Heart right ventricle (tissue), 16 donors: ENCODE results near the gene OR52K1. TPM values are rescaled to one million over a fixed set of nuclear protein-coding genes. Genes with fewer than 3 reads are reported as not detected.
A peak's percentile ranks its signal among the peaks of the same experiment; 100 is the strongest.

ENCODE experiments used
- ATAC-seq, 8 donors: fragments of 200-7000 bp; cut with Tn5 transposase; one replicate each; pipeline ENCODE4 v1.9.1; 2020; ENCODE audit warnings: mild to moderate bottlenecking in 8 of 8, moderate library complexity in 8 of 8, moderate number of reproducible peaks in 1 of 8
- DNase-seq, 2 donors: peaks; one replicate each; pipeline ENCODE4 v3.0.0-alpha.2; 2020
- H3K27ac ChIP-seq, 10 donors: fragments of 200-600 bp; sonication (generic) in 2 of 10; one replicate each; pipeline versions ENCODE4 v1.5.0 to v1.8.0; 2020 to 2022; ENCODE audit warnings: mild to moderate bottlenecking in 3 of 10
- H3K27me3 ChIP-seq, 7 donors: fragments of 200-600 bp; one replicate each; pipeline ENCODE4 v1.8.0; 2021 to 2022; ENCODE audit warnings: mild to moderate bottlenecking in 2 of 7
- H3K36me3 ChIP-seq, 9 donors: fragments of 200-600 bp; sonication (generic) in 1 of 9; one replicate each; pipeline versions ENCODE4 v1.5.0 to v1.8.0; 2020 to 2022; ENCODE audit warnings: mild to moderate bottlenecking in 2 of 9
- H3K4me1 ChIP-seq, 9 donors: fragments of 200-600 bp; sonication (generic) in 1 of 9; one replicate each; pipeline versions ENCODE4 v1.5.0 to v1.8.0; 2020 to 2022; ENCODE audit warnings: mild to moderate bottlenecking in 4 of 9
- H3K4me3 ChIP-seq, 10 donors: fragments of 200-600 bp; sonication (generic) in 2 of 10; one replicate each; pipeline versions ENCODE4 v1.5.0 to v1.8.0; 2020 to 2022; ENCODE audit warnings: mild to moderate bottlenecking in 7 of 10, moderate library complexity in 2 of 10
- H3K9me3 ChIP-seq, 11 donors: fragments of 200-600 bp in 10 of 11; sonication (generic) in 2 of 11; one replicate each; pipeline versions ENCODE4 v1.5.0 to v1.8.0; 2013 to 2022; ENCODE audit warnings: mild to moderate bottlenecking in 2 of 11, control low read depth in 1 of 11, moderate library complexity in 1 of 11
- CTCF ChIP-seq, 9 donors: fragments of 200-600 bp; sonication (generic) in 2 of 9; IDR thresholded peaks; one replicate each; pipeline versions ENCODE4 v1.5.0 to v1.8.0; 2021 to 2022; ENCODE audit warnings: antibody characterized with exemption in 9 of 9, mild to moderate bottlenecking in 5 of 9, moderate library complexity in 1 of 9
- WGBS, 2 donors: extraction: QIAGEN DNeasy Blood & Tissue Kit; methylation state at CpG; one replicate each; pipeline ENCODE4 v1.1.7; 2013; ENCODE audit warnings: inconsistent platforms in 1 of 2; 5-methylcytosine and 5-hydroxymethylcytosine counted together
- intact Hi-C, 10 donors: fragments of 100-400 bp; cut with DNase I; formaldehyde crosslinking; loops; one replicate each; pipeline versions ENCODE4 v1.11.1 to v1.14.2; 2022
- polyA plus RNA-seq, 2 donors: library from polyadenylated mRNA; stranded (reverse); fragments of 200-250 nt; gene quantifications; one replicate each; pipeline ENCODE4 v1.2.3, GENCODE V29; 2013
- total RNA-seq, 10 donors: library from RNA; stranded (reverse); fragmentation: NEBNext Ultra II Directional in 3 of 10; extraction: Animal tissue kit (Norgen Biotek cat#: 25700) in 3 of 10; gene quantifications; one replicate each; pipeline versions ENCODE4 v1.2.1 to v1.2.4, GENCODE V29; 2021 to 2023
- donor health status: Arrhythmogenic right ventricular cardiomyopathy.
- donor health status: ischemic (EF 13 %, LVEDD 7.1; RV severe dilation, severe dysfunction).
- donor health status: healthy with polysubstance abuse.
- donor health status: DM: no; HTN: yes; CAD: no.
- donor health status: DM: no; HTN: no; CAD: no.
- donor health status: ischemic (EF 25% LVEDD 6.9; RV normal size, moderate dysfunction).
- donor health status: ischemic (EF 25% LVEDD 5.7; RV mildly dilated, moderate dysfunction).
- donor health status: healthy.
- donor health status: DM: yes; HTN: yes; CAD: no.
- donor health status: Ischemic cardiomyopathy.
- donor health status: ischemic (EF 35%, LVEDD 5.7; RV mildly dilated, moderate dysfunction).
- donor health status: nonischemic (EF 11% LVEDD 7.7; RV severe dilation, severe dysfunction).
- donor health status: DM: yes; HTN: yes; CAD: no.
- donor health status: PGD.
- donor health status: ischemic (EF 29% LVEDD 5.4; RV normal size, mild dysfunction).
- donor health status: nonischemic (EF 23%, LVEDD 6.1; RV moderate dilation, normal function).

The OR52K1 gene
- total and polyA plus RNA-seq, 12 donors = not detected

GRCh38 chr11:4491878-4492606 lies 9.6 kb downstream of the OR52K1 start:
- H3K27me3 ChIP-seq = peaks cover 0 to 23% (median 0%) of the 10 kb centered on the region in 7 donors
- intact Hi-C loops = loop anchor here in 4 of 10 donors (2.0 to 5.0 kb wide), 3 partner anchors 300 to 305 kb away; no protein-coding TSS in a partner anchor
- no peak overlapping the region for H3K4me3 ChIP-seq
- H3K4me1 ChIP-seq = peaks cover 0 to 15% (median 1%) of the 10 kb centered on the region in 9 donors
- no peaks in the 10 kb centered on the region for H3K9me3 ChIP-seq
- H3K36me3 ChIP-seq = no peaks in the 10 kb centered on the region
- no peak for DNase-seq
- H3K27ac ChIP-seq = no peak overlapping the region
- no peak for ATAC-seq
- WGBS, 2 donors = 82 to 83% methylated on average over 4 of the region's 4 CpGs
- TF ChIP-seq CTCF (IDR thresholded peaks at IDR 0.05) = no peak

GRCh38 chr11:4493480-4493818 lies 11.0 kb downstream of the OR52K1 start:
- H3K27me3 ChIP-seq = peaks cover 0 to 19% (median 0%) of the 10 kb centered on the region in 7 donors
- no peak for ATAC-seq
- no peak overlapping the region for H3K27ac ChIP-seq
- peak in 5 of 9 donors; percentile 0 to 42 (median 27) for TF ChIP-seq CTCF (IDR thresholded peaks at IDR 0.05)
- peaks cover 0 to 18% (median 4%) of the 10 kb centered on the region in 9 donors for H3K4me1 ChIP-seq
- DNase-seq = no peak
- 36 to 41% methylated on average over 5 of the region's 5 CpGs for WGBS, 2 donors
- no peaks in the 10 kb centered on the region for H3K36me3 ChIP-seq
- intact Hi-C loops = loop anchor here in 8 of 10 donors (1.0 to 5.0 kb wide), 4 partner anchors 301 to 307 kb away; no protein-coding TSS in a partner anchor
- no peaks in the 10 kb centered on the region for H3K9me3 ChIP-seq
- H3K4me3 ChIP-seq = no peak overlapping the region

- no peak for ATAC-seq
Measured at GRCh38 chr11:4495487-4495886, 13.0 kb downstream of the OR52K1 start.

GRCh38 chr11:4495986-4496385 lies 13.5 kb downstream of the OR52K1 start:
- ATAC-seq (no peak), DNase-seq (no peak)
- no peak overlapping the region for H3K4me3 ChIP-seq
- H3K27ac ChIP-seq = no peak overlapping the region
- intact Hi-C loops = loop anchor here in 1 of 10 donors (2.0 kb wide), 1 partner anchor 305 kb away; no protein-coding TSS in a partner anchor
- TF ChIP-seq CTCF (IDR thresholded peaks at IDR 0.05) = no peak
- H3K36me3 ChIP-seq = no peaks in the 10 kb centered on the region
- no peaks in the 10 kb centered on the region for H3K9me3 ChIP-seq
- peaks cover 0 to 20% (median 5%) of the 10 kb centered on the region in 7 donors for H3K27me3 ChIP-seq
- H3K4me1 ChIP-seq = peaks cover 0 to 18% (median 4%) of the 10 kb centered on the region in 9 donors
- 53 to 65% methylated on average over 6 of the region's 6 CpGs for WGBS, 2 donors

More at GRCh38 chr11:4495487-4495886, 13.0 kb downstream of the OR52K1 start:
- intact Hi-C loops = loop anchor here in 1 of 10 donors (2.0 kb wide), 1 partner anchor 305 kb away; no protein-coding TSS in a partner anchor
- no peaks in the 10 kb centered on the region for H3K36me3 ChIP-seq
- no peak overlapping the region for H3K27ac ChIP-seq
- H3K4me3 ChIP-seq = no peak overlapping the region
- 51 to 57% methylated on average over 7 of the region's 7 CpGs for WGBS, 2 donors
- no peak for TF ChIP-seq CTCF (IDR thresholded peaks at IDR 0.05)
- no peaks in the 10 kb centered on the region for H3K9me3 ChIP-seq
- DNase-seq = no peak
- peaks cover 0 to 20% (median 5%) of the 10 kb centered on the region in 7 donors for H3K27me3 ChIP-seq
- H3K4me1 ChIP-seq = peaks cover 0 to 18% (median 4%) of the 10 kb centered on the region in 9 donors
